ENCODE results near the gene IL15RA.
"Not testable (repeated sequence)": the region's sequence is repeated elsewhere in the genome, so short reads cannot be mapped to it uniquely, and the experiment has no call there.

The IL15RA gene

GRCh38 chr10:5968681-5969453, 8.5 kb downstream of the IL15RA start:
- no peak for DNase-seq

GRCh38 chr10:5968037-5968680, 9.2 kb downstream of the IL15RA start:
- no peak for DNase-seq

- no peak for DNase-seq
These were observed 12.1 kb downstream of the IL15RA start for GRCh38 chr10:5965266-5965665.

GRCh38 chr10:5964736-5965135, 12.6 kb downstream of the IL15RA start:
- no peak for DNase-seq

GRCh38 chr10:5963591-5963990, 13.8 kb downstream of the IL15RA start:
- DNase-seq, result no peak

GRCh38 chr10:5963071-5963470, 14.3 kb downstream of the IL15RA start:
- DNase-seq, result no peak

- not testable (repeated sequence) for DNase-seq
These were observed 14.9 kb downstream of the IL15RA start for GRCh38 chr10:5962358-5962940.

- DNase-seq, result no peak
These were observed 15.8 kb downstream of the IL15RA start for GRCh38 chr10:5961405-5962100.

GRCh38 chr10:5960973-5961275, 16.4 kb downstream of the IL15RA start:
- DNase-seq, result not testable (repeated sequence)

- DNase-seq, result no peak
These were observed 17.0 kb downstream of the IL15RA start for GRCh38 chr10:5960070-5960972.

GRCh38 chr10:5959581-5960069, 17.7 kb downstream of the IL15RA start:
- no peak for DNase-seq

- DNase-seq, result no peak
These were observed 18.2 kb downstream of the IL15RA start for GRCh38 chr10:5959142-5959541.

GRCh38 chr10:5958675-5959074, 18.7 kb downstream of the IL15RA start:
- no peak for DNase-seq

GRCh38 chr10:5958077-5958476, 19.3 kb downstream of the IL15RA start:
- no peak for DNase-seq

- DNase-seq, result no peak
These were observed 21.0 kb downstream of the IL15RA start for GRCh38 chr10:5956146-5956936.

GRCh38 chr10:5953676-5954075, 23.7 kb downstream of the IL15RA start:
- DNase-seq, result no peak

- DNase-seq, result no peak
These were observed 24.5 kb downstream of the IL15RA start for GRCh38 chr10:5952731-5953385.

GRCh38 chr10:5951721-5952407, 25.5 kb downstream of the IL15RA start:
- DNase-seq, result no peak

- no peak for DNase-seq
These were observed 26.1 kb downstream of the IL15RA start for GRCh38 chr10:5951167-5951711.
